Progenitor cell of endocrine pancreas (in vitro differentiated cells): Measurements from ENCODE around the gene EML4. TPM values are rescaled to one million over a fixed set of nuclear protein-coding genes. Genes with fewer than 3 reads are reported as not detected.

Source experiments
- DNase-seq: peaks from one replicate; pipeline ENCODE4 v3.0.0; 2021; ENCODE audit warnings: low spot score; ENCODE audit not compliant: unreplicated experiment
- H3K27ac Mint-ChIP-seq: 2 replicates; pipeline ENCODE4 v1.8.0; 2021; ENCODE audit warnings: mild to moderate bottlenecking, moderate library complexity, mixed read lengths
- H3K27me3 Mint-ChIP-seq: 2 replicates; pipeline ENCODE4 v1.8.0; 2021; ENCODE audit warnings: mixed read lengths
- H3K36me3 Mint-ChIP-seq: 2 replicates; pipeline ENCODE4 v1.8.0; 2022; ENCODE audit warnings: mixed read lengths; ENCODE audit not compliant: insufficient read depth
- H3K4me1 Mint-ChIP-seq: 2 replicates; pipeline ENCODE4 v1.8.0; 2021; ENCODE audit warnings: low read depth, mixed read lengths
- H3K4me3 Mint-ChIP-seq: 2 replicates; pipeline ENCODE4 v1.8.0; 2021; ENCODE audit warnings: low read depth, mild to moderate bottlenecking, moderate library complexity, mixed read lengths
- H3K9me3 Mint-ChIP-seq: 2 replicates; pipeline ENCODE4 v1.8.0; 2021; ENCODE audit warnings: low read depth, mixed read lengths
- CTCF ChIP-seq: fragments of 200-600 bp; sonication (generic); IDR thresholded peaks from one replicate; pipeline ENCODE4 v1.5.0; 2021; ENCODE audit warnings: antibody characterized with exemption, mild to moderate bottlenecking; ENCODE audit not compliant: unreplicated experiment
- total RNA-seq: library from RNA; stranded (reverse); gene quantifications from 2 replicates; pipeline ENCODE4 v1.2.1, GENCODE V29; 2021

Gene EML4
- total RNA-seq, 1 donor from 2014 or later: 75.7 TPM

GRCh38 chr2:42348113-42348805 is 179.1 kb downstream of the EML4 start:
- TF ChIP-seq CTCF: no peak
- no peaks in the 10 kb centered on the region for H3K9me3 Mint-ChIP-seq
- no peak overlapping the region for H3K4me3 Mint-ChIP-seq
- H3K36me3 Mint-ChIP-seq: peaks cover 29% of the 10 kb centered on the region
- peaks cover 12% of the 10 kb centered on the region for H3K4me1 Mint-ChIP-seq
- no peak for DNase-seq
- peak overlapping the region; percentile 39 for H3K27ac Mint-ChIP-seq
- no peaks in the 10 kb centered on the region for H3K27me3 Mint-ChIP-seq

DNA sequence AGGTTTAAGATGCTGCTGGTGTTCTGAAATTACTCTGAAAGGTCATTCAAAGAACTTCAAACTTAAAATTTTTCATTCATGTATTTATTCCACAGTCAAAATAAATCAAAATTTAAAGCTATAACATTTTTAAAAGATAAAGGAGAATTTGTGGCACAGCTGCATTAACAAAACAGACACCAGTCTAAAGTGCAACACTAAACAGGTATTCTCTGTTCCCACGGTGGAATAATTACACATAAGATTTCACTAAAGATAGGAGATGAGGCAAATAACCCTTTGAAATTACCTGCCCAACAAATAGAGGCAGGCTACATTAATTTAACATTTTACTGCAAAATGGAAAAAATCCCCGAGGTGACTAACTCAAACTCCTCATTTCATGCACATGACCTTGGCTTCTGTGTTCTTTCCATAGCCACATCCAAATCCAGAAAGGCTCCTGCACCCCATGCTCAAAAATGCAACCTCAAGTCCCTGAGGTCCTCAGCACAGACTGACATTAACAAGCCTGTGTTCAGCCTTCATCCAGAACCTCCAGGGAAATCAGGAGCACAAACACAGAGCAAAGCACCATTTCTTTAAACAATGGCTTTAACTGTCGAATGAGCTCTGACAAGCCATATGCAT is 181.4 kb downstream of the EML4 start:
- Mint-ChIP-seq H3K4me1 (peaks cover 23% of the 10 kb centered on the region), H3K27ac (no peak overlapping the region), H3K9me3 (no peaks in the 10 kb centered on the region), H3K36me3 (peaks cover 24% of the 10 kb centered on the region), H3K4me3 (no peak overlapping the region), H3K27me3 (no peaks in the 10 kb centered on the region)
- no peak for TF ChIP-seq CTCF
- no peak for DNase-seq

GRCh38 chr2:42351864-42352263 is 182.7 kb downstream of the EML4 start:
- Mint-ChIP-seq H3K4me1 (peaks cover 23% of the 10 kb centered on the region), H3K4me3 (no peak overlapping the region), H3K27me3 (no peaks in the 10 kb centered on the region), H3K36me3 (peaks cover 18% of the 10 kb centered on the region), H3K27ac (no peak overlapping the region), H3K9me3 (no peaks in the 10 kb centered on the region)
- no peak for TF ChIP-seq CTCF
- no peak for DNase-seq

GRCh38 chr2:42353792-42354429 is 184.8 kb downstream of the EML4 start:
- Mint-ChIP-seq H3K36me3 (peaks cover 6% of the 10 kb centered on the region), H3K4me3 (no peak overlapping the region)

More at GRCh38 chr2:42353792-42354429, 184.8 kb downstream of the EML4 start:
- Mint-ChIP-seq H3K27ac (peak overlapping the region; percentile 55), H3K4me1 (peaks cover 16% of the 10 kb centered on the region), H3K9me3 (no peaks in the 10 kb centered on the region), H3K27me3 (no peaks in the 10 kb centered on the region)
- no peak for TF ChIP-seq CTCF
- no peak for DNase-seq
